ENCODE data around the gene ATP8B4. TPM values are rescaled to one million over a fixed set of nuclear protein-coding genes. Genes with fewer than 3 reads are reported as not detected.
"Not testable (repeated sequence)": the region's sequence is repeated elsewhere in the genome, so short reads cannot be mapped to it uniquely, and the experiment has no call there.

The ATP8B4 gene
- polyA plus RNA-seq, 4 donors = 2.5 to 3.9 (median 3.5) TPM

- DNase-seq (ENCODE audit: low read depth in 4 of 4, low spot score in 3 of 4) = no peak
These were observed 22.8 kb upstream of the ATP8B4 start for GRCh38 chr15:50141856-50142255.

GRCh38 chr15:50140983-50141382 is 21.9 kb upstream of the ATP8B4 start:
- DNase-seq (ENCODE audit: low read depth in 4 of 4, low spot score in 3 of 4) = no peak

- no peak for DNase-seq (ENCODE audit: low read depth in 4 of 4, low spot score in 3 of 4)
These were observed 21.1 kb upstream of the ATP8B4 start for GRCh38 chr15:50140098-50140497.

GRCh38 chr15:50138391-50138790 is 19.4 kb upstream of the ATP8B4 start:
- DNase-seq (ENCODE audit: low read depth in 4 of 4, low spot score in 3 of 4) = no peak

GRCh38 chr15:50137893-50138292 is 18.9 kb upstream of the ATP8B4 start:
- DNase-seq (ENCODE audit: low read depth in 4 of 4, low spot score in 3 of 4) = no peak

GRCh38 chr15:50137330-50137761 is 18.3 kb upstream of the ATP8B4 start:
- DNase-seq (ENCODE audit: low read depth in 4 of 4, low spot score in 3 of 4) = no peak

- DNase-seq (ENCODE audit: low read depth in 4 of 4, low spot score in 3 of 4) = no peak
These were observed 16.1 kb upstream of the ATP8B4 start for GRCh38 chr15:50135031-50135551.

- DNase-seq (ENCODE audit: low read depth in 4 of 4, low spot score in 3 of 4) = no peak
These were observed 15.5 kb upstream of the ATP8B4 start for GRCh38 chr15:50134524-50135024.

GRCh38 chr15:50132251-50132984 is 13.4 kb upstream of the ATP8B4 start:
- DNase-seq (ENCODE audit: low read depth in 4 of 4, low spot score in 3 of 4) = not testable (repeated sequence)

- DNase-seq (ENCODE audit: low read depth in 4 of 4, low spot score in 3 of 4) = no peak
These were observed 12.6 kb upstream of the ATP8B4 start for GRCh38 chr15:50131617-50132016.

- DNase-seq (ENCODE audit: low read depth in 4 of 4, low spot score in 3 of 4) = no peak
These were observed 9.2 kb upstream of the ATP8B4 start for GRCh38 chr15:50128266-50128665.

GRCh38 chr15:50127255-50127777 is 8.3 kb upstream of the ATP8B4 start:
- DNase-seq (ENCODE audit: low read depth in 4 of 4, low spot score in 3 of 4) = no peak

- DNase-seq (ENCODE audit: low read depth in 4 of 4, low spot score in 3 of 4) = no peak
These were observed 7.0 kb upstream of the ATP8B4 start for GRCh38 chr15:50126072-50126471.

GRCh38 chr15:50124631-50125030 is 5.6 kb upstream of the ATP8B4 start:
- no peak for DNase-seq (ENCODE audit: low read depth in 4 of 4, low spot score in 3 of 4)

GRCh38 chr15:50123861-50124557 is 5.0 kb upstream of the ATP8B4 start:
- no peak for DNase-seq (ENCODE audit: low read depth in 4 of 4, low spot score in 3 of 4)

- DNase-seq (ENCODE audit: low read depth in 4 of 4, low spot score in 3 of 4) = no peak
These were observed 1.7 kb upstream of the ATP8B4 start for GRCh38 chr15:50120729-50121128.

- DNase-seq (ENCODE audit: low read depth in 4 of 4, low spot score in 3 of 4) = no peak
These were observed 1.5 kb downstream of the ATP8B4 start for GRCh38 chr15:50117431-50118027.

GRCh38 chr15:50116477-50116876 is 2.6 kb downstream of the ATP8B4 start:
- no peak for DNase-seq (ENCODE audit: low read depth in 4 of 4, low spot score in 3 of 4)

GRCh38 chr15:50113992-50114780 is 4.8 kb downstream of the ATP8B4 start:
- DNase-seq (ENCODE audit: low read depth in 4 of 4, low spot score in 3 of 4) = no peak

- DNase-seq (ENCODE audit: low read depth in 4 of 4, low spot score in 3 of 4) = no peak
These were observed 5.9 kb downstream of the ATP8B4 start for GRCh38 chr15:50113187-50113505.
